ENCODE results near the gene PTPRN2. TPM values are rescaled to one million over a fixed set of nuclear protein-coding genes. Genes with fewer than 3 reads are reported as not detected.

Gene PTPRN2
- total and polyA plus RNA-seq, 2 of the 13 experiments (the other 11 are each of a cell fraction or from before 2014, with no cell fraction given), result 2.5 to 24.2 TPM

- no peak overlapping the region for H3K9ac ChIP-seq (ENCODE audit: insufficient read depth, low read depth, low read length)
- H3K9me3 ChIP-seq (ENCODE audit: low read length), result peaks cover 19% of the 10 kb centered on the region
- no peak overlapping the region for H3K27ac ChIP-seq (ENCODE audit: extremely low read length, insufficient read depth, low read length)
- in situ Hi-C loops (cut with HindIII; ENCODE audit: extremely low pct_ligation_motif_present, low pct_unique_long_range_greater_than_20kb), result no loop called here
- ATAC-seq (no peak), FAIRE-seq (no peak), DNase-seq (ENCODE audit: low spot score) (no peak)
- no peaks in the 10 kb centered on the region for H3K27me3 ChIP-seq (ENCODE audit: control insufficient read depth in 1 of 2, insufficient read depth in 2 of 2, low read length in 2 of 2)
- no peak overlapping the region for H3K4me3 ChIP-seq (replicated peaks in 1 of 3; ENCODE audit: insufficient read depth in 1 of 3, low read depth in 2 of 3, low read length in 3 of 3)
- intact Hi-C loops (cut with micrococcal nuclease; ENCODE audit: unreplicated experiment), result no loop called here
- ChIA-PET CTCF (ENCODE audit: low intra/inter-chr PET ratio, low total read pairs) (no interaction called here), POLR2A (no interaction called here)
- H3K79me2 ChIP-seq (ENCODE audit: insufficient read depth, low read length), result no peaks in the 10 kb centered on the region
- TF ChIP-seq ZNF768 (CRISPR knock-in tag; IDR thresholded peaks at IDR 0.05) (no peak), ZNF331 (CRISPR knock-in tag; IDR thresholded peaks at IDR 0.05) (no peak), ZFP41 (CRISPR knock-in tag; IDR thresholded peaks at IDR 0.05; ENCODE audit: borderline replicate concordance) (no peak), NR2F1 (CRISPR knock-in tag; IDR thresholded peaks at IDR 0.05) (no peak), ZNF841 (CRISPR knock-in tag; IDR thresholded peaks at IDR 0.05; ENCODE audit: borderline replicate concordance) (no peak), CEBPB (IDR thresholded peaks at IDR 0.05; ENCODE audit: borderline replicate concordance, low read depth, low read length) (no peak), HNRNPK (IDR thresholded peaks at IDR 0.05; ENCODE audit: low read depth, low read length, poor library complexity, severe bottlenecking) (no peak), AGO1 (IDR thresholded peaks at IDR 0.05; ENCODE audit: low read depth, low read length, poor library complexity, severe bottlenecking) (no peak), ZNF629 (CRISPR knock-in tag; conservative IDR thresholded peaks at IDR 0.05) (no peak), SIX1 (CRISPR knock-in tag; IDR thresholded peaks at IDR 0.05; ENCODE audit: borderline replicate concordance) (no peak)
- BruUV-seq (replicated peaks), result no TSS peak
- no peaks in the 10 kb centered on the region for H3K4me1 ChIP-seq (ENCODE audit: insufficient read depth, low read length)
- WGBS (ENCODE audit: low lambda C conversion rate), result 87% methylated on average over 26 of the region's 28 CpGs
- H3K4me2 ChIP-seq (ENCODE audit: low read depth, low read length), result no peak overlapping the region
- H2AFZ ChIP-seq (ENCODE audit: low read length), result no peak overlapping the region
- no peaks in the 10 kb centered on the region; a peak in 1 of 5 replicates for H3K36me3 ChIP-seq (replicated peaks in 1 of 2; ENCODE audit: control insufficient read depth in 1 of 2, insufficient read depth in 2 of 2, low read length in 2 of 2)
- H4K20me1 ChIP-seq (ENCODE audit: insufficient read depth, low read length), result peaks cover 4% of the 10 kb centered on the region; the same call in 1 of the 2 replicates
Observed at GRCh38 chr7:158192184-158192835, 395.3 kb downstream of the PTPRN2 start.
